SK-N-SH treated with all-trans-retinoic acid at 6 μM for 48 hours (cell line): Measurements from ENCODE around the gene BOD1L1.

Experiments
- BACH2 ChIP-seq: fragments of 250-450 bp; sonication (Bioruptor Pico); IDR thresholded peaks from 2 replicates; pipeline ENCODE4 v1.9.0; 2021; ENCODE audit warnings: mild to moderate bottlenecking, borderline replicate concordance
- PATZ1 ChIP-seq: fragments of 250-450 bp; sonication (Bioruptor Pico); IDR thresholded peaks from 2 replicates; pipeline ENCODE4 v1.8.0; 2020; ENCODE audit warnings: mild to moderate bottlenecking, moderate library complexity, borderline replicate concordance
- PPARA ChIP-seq: fragments of 250-450 bp; sonication (Bioruptor Pico); IDR thresholded peaks from 2 replicates; pipeline ENCODE4 v1.5.0; 2020; ENCODE audit warnings: mild to moderate bottlenecking, borderline replicate concordance
- RARB ChIP-seq: fragments of 250-450 bp; sonication (Bioruptor Pico); IDR thresholded peaks from 2 replicates; pipeline ENCODE4 v1.8.0; 2021; ENCODE audit warnings: mild to moderate bottlenecking, moderate library complexity
- TSHZ2 ChIP-seq: fragments of 250-450 bp; sonication (Bioruptor Pico); IDR thresholded peaks from 2 replicates; pipeline ENCODE4 v1.5.0; 2020; ENCODE audit warnings: mild to moderate bottlenecking, moderate library complexity
- ZFP3 ChIP-seq: fragments of 250-450 bp; sonication (Bioruptor Pico); IDR thresholded peaks from 2 replicates; pipeline ENCODE4 v1.5.0; 2020; ENCODE audit warnings: mild to moderate bottlenecking, moderate library complexity
- ZFP30 ChIP-seq: fragments of 450-650 bp; formaldehyde crosslinking; IDR thresholded peaks from 2 replicates; pipeline ENCODE4 v1.5.0; 2022; ENCODE audit warnings: mild to moderate bottlenecking, moderate library complexity
- ZNF8 ChIP-seq: fragments of 450-650 bp; formaldehyde crosslinking; IDR thresholded peaks from 2 replicates; pipeline ENCODE4 v1.5.0; 2020; ENCODE audit warnings: mild to moderate bottlenecking, moderate library complexity

GRCh38 chr4:13544606-13545393, 82.7 kb downstream of the BOD1L1 start:
- TF ChIP-seq TSHZ2 (no peak), ZFP30 (CRISPR knock-in tag) (no peak), PATZ1 (no peak), ZNF8 (no peak), BACH2 (CRISPR knock-in tag) (no peak), PPARA (no peak), RARB (CRISPR knock-in tag) (no peak), ZFP3 (no peak)
